OCI-M2 (cell line): ENCODE measurements around the gene ZNF791.
"Not testable (repeated sequence)": the region's sequence is repeated elsewhere in the genome, so short reads cannot be mapped to it uniquely, and the experiment has no call there.

Source experiments
- DNase-seq: peaks from one replicate; lab custom pipeline; 2025; ENCODE audit not compliant: unreplicated experiment; lab: John Stamatoyannopoulos, UW

ZNF791 gene

DNA sequence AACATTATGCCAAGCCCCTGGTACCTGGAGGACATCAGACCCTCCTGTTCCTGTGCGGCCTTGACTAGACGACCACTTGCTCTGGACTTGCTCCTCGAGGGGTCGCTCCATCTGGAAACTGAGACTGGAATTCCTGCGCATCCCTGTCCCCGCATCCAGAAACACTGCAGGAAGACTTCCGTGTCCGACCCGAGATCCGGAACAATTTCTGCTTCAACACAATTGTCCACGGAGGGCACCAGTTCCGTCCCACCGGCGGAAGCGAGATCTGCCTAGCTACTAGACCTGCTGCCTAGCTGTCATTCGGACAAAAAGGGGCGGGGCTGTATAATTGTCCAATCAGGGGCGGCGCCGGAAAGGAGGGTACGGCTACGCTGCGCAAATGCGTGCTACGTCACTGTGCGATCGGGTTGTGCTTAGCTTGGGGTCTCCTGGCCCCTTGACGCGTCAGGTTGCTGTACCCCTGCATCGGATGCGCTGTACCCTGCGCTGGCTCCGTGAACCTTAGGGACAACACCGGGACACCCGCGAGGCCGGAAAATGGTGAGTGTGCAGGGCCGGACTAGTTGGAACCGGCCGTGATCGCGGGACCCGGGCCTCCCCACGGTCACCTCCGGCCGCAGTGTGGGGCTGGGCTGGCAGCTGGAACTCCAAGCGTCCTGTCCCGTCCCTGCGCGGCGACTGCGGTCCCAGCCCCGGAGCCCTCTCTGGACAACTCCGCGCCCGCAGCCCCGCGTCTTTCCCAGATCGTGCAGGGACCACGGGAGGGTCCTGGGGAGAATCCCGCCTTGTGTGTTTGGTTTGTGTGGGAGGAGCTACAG is at the start of gene ZNF791, which contains the start of gene ZNF490:
Gene ZNF791, plus strand, starts transcription at position 381 of the 821 bp plus-strand sequence. Its CDS starts 160 bp downstream, at position 541.
Gene ZNF490, minus strand, starts transcription at position 274 of the 821 bp plus-strand sequence. Its CDS starts 133 bp downstream, at position 141.
- DNase-seq, result peak; percentile 100

DNA sequence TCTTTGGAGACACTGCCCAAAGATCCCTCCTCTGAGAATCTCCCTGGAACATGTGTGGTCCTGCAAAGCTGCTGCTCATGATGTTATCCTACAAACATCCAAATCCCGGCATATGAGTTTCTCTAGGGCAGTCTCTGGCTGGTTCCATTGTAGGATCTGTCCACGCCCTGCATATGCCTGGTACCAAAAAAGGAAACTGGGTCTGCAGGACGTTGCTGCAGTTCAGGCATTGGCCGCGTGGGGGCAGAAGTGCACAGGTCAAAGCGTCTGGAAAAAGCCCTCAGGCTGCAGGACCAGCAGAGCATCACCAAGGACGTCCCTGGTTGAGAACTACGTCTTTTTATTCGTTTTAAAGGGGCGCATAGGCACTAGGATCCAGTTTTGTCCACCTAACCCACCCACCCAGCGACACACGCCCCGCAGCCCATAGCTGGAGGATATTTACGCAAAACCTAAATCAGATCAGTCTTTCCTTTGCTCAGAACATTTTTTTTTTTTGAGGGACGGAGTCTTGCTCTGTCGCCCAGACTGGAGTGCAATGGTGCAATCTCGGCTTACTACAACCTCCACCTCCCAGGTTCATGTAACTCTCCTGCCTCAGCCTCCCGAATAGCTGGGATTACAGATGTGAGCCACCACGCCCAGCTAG is 46.6 kb upstream of the ZNF791 start:
- DNase-seq, result peak; percentile 95

- not testable (repeated sequence) for DNase-seq
Measured at GRCh38 chr19:12566380-12566779, 44.3 kb upstream of the ZNF791 start.

DNA sequence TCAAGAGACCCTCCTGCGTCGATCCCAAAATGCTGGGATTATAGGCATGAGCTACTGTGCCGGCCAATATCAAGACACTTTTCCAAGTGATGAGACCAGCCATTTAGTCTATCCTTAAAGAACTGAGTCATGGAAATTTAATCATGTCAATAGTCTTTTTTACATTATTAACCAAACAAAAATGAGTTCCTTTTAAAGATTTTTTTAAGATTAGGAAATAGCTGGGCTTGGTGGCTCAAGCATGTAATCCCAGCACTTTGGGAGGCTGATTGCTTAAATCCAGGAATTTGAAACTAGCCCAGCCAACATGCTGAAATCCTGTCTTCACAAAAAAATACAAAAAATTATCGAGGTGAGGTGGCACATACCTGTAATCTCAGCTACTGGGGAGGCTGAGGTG is 42.8 kb upstream of the ZNF791 start:
- no peak for DNase-seq

DNA sequence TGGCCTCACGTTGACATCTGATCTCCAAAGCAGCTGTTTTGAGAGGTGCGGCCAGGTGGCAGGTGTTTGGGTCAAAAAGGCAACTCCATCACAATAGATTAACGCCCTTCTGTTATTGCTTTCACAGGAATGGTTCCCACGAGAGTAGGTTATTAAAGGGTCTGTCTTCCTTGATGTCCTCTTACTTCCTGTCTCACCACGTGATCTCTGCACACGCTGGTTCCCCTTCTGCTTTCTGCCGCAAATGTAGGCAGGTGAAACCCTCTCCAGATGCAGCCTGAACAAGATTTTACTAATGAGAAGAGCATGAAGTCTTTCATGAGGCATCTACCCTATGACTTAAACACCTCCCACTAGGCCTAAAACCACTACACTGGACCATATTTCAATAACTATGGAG is 36.7 kb upstream of the ZNF791 start:
- DNase-seq, result no peak

DNA sequence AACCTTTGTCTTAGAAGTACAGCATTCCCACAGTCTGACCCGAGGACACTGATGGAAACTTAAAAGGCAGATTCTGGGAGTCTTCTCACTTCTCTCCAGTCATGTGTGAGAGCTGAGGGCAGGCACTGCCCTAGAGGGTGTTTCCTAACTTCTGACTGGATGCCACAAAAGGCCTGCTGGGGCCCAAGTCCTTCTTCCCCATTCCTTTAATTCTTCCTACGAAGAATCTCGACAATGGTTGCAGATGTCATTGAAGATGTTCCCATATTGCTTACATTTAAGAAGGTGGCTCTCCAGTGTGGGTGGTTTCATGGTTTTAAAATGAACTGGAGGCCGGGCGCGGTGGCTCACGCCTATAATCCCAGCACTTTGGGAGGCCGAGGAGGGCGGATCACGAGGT is 32.1 kb upstream of the ZNF791 start:
- DNase-seq, result no peak

DNA sequence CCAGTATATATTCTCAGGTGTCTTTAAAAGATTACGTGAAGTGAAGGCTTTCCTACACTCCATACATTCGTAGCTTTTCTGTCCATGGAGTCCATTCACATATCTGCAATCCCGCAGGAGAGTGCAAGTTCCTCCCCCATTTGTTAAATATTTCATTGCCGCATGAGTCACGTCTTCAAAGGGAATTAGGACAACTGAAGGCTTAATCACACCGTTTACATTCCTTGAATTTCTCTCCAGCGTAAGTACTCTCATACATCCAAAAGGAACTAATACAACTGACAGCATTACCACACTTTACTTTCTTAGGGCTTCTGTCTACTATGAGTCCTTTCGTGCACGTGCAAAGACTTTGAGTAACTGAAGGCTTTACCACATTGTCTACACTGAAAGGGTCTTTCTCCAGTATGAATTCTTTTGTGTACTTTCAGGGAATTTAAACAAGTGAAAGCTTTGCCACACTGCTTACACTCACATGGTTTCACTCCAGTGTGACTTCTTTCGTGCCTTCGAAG is 30.5 kb upstream of the ZNF791 start:
- no peak for DNase-seq

DNA sequence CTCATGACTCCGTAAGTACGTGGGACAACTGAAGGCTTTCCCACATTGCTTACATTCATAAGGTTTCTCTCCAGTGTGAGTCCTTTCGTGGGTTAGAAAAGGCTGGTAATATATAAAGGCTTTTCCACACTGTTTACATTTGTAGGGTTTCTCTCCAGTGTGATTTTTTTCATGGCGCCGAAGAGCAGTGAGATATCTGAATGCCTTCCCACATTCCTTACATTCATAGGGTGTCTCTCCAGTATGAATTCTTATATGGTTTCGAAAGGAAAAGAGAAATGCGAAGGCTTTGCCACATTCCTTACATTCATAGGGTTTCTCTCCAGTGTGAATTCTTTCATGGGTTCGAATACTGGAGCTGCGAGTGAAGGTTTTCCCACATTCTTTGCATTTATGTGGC is 29.6 kb upstream of the ZNF791 start:
- DNase-seq, result no peak

- DNase-seq, result no peak
Measured at GRCh38 chr19:12596485-12596884, 14.2 kb upstream of the ZNF791 start.

- no peak for DNase-seq
Measured at GRCh38 chr19:12596927-12597548, 13.7 kb upstream of the ZNF791 start.

- DNase-seq, result no peak
Measured at GRCh38 chr19:12597594-12597993, 13.1 kb upstream of the ZNF791 start.

GRCh38 chr19:12603714-12604113 is 7.0 kb upstream of the ZNF791 start:
- no peak for DNase-seq

GRCh38 chr19:12606796-12607195 is 3.9 kb upstream of the ZNF791 start:
- DNase-seq, result no peak

DNA sequence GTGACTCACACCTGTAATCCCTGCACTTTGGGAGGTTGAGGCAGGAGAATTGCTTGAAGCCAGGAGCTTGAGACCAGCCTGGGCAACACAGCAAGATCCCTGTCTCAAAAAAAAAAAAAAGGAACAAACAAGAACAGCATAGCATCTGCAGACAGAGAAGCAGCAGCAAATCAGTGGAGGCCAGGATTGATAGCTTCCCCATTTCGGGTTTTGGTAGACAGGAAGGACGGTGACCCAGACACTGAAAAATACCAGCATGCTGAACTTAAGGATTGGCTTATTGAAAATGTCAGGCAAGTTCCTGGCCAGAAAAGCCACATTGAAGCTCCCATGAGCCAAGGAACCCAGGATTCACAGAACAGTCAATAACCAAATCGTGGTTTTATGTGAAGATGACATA is 3.1 kb upstream of the ZNF791 start:
- DNase-seq, result no peak

- DNase-seq, result no peak
Measured at GRCh38 chr19:12611361-12611699, 610 bp downstream of the ZNF791 start.

DNA sequence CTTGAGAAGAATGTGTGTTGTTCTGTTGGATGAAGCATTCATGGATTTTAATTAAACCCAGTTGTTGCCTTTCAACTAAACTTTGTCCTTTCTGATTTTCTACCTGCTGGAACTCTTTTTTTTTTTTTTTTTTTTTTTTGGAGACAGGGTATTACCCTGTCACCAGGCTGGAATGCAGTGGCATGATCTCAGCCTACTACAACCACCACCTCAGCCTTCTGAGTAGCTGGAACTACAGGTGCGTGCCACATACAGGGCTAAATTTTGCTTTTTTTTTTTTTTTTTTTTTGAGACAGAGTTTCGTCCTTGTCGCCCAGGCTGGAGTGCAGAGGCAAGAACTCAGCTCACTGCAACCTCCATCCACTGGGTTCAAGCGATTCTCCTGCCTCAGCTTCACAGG is 6.9 kb downstream of the ZNF791 start:
- DNase-seq, result no peak

- not testable (repeated sequence) for DNase-seq
Measured at GRCh38 chr19:12621253-12622024, 10.7 kb downstream of the ZNF791 start.

DNA sequence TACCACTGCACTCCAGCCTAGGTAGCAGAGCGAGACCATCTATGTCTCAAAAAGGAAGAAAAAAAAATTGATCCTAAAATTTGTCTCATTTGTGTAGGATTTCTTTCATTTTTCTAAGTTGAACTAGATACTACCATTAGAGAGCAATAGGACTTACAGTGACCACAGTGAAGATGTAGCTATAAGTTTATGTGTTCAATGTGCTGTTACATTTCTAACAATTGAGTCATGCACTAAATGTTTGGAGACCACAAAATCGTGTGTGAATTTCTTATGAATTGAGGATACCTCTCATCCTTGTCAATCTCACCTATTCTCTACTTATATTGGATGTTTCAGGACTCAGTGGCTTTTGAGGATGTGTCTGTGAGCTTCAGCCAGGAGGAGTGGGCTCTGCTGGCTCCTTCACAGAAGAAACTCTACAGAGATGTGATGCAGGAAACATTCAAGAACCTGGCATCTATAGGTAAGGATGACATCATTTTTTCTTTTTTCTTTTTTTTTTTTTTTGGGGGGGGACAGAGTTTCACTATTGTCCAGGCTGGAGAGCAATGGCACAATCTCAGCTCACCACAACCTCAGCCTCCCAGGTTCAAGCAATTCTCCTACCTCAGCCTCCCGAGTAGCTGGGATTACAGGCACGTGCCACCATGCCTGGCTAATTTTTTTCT is 12.8 kb downstream of the ZNF791 start:
- DNase-seq, result no peak

DNA sequence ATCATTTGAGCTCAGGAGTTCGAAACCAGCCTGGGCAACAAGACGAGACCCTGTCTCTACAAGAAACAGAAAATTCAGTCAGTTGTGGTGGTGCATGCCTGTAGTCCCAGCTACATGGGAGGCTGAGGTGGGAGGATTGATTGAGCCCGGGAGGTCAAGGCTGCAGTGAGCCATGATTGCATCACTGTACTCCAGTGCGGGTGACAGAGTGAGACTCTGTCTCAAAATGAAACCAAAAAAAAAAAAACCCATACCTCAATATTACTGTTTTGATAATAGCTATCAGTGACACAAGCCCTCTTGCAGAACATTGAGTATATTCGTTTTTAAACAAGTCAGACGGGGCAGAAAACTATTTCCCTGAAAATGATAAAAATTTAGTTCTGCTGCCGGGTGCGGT is 16.2 kb downstream of the ZNF791 start:
- no peak for DNase-seq
